Ovary (tissue), 9 donors: ENCODE measurements around the gene AMBP. TPM values are rescaled to one million over a fixed set of nuclear protein-coding genes. Genes with fewer than 3 reads are reported as not detected.

Experiments
- DNase-seq, 5 donors: peaks; one replicate each; pipeline ENCODE4 v3.0.0-alpha.2; 2019 to 2020
- H3K27ac ChIP-seq, 2 donors: fragments of 200-600 bp; one replicate each; pipeline versions ENCODE4 v1.5.1 to v1.8.0; 2019 to 2022
- H3K27me3 ChIP-seq: fragments of 200-600 bp; one replicate; pipeline ENCODE4 v1.8.0; 2022
- H3K36me3 ChIP-seq: fragments of 200-600 bp; sonication (generic); one replicate; pipeline ENCODE4 v1.5.1; 2019
- H3K4me1 ChIP-seq: one replicate; pipeline ENCODE4 v1.8.1; 2013; ENCODE audit warnings: mild to moderate bottlenecking, moderate library complexity; ENCODE audit not compliant: insufficient read depth
- H3K4me3 ChIP-seq: fragments of 200-600 bp; sonication (generic); one replicate; pipeline ENCODE4 v1.5.1; 2017
- H3K9me3 ChIP-seq, 2 donors: fragments of 200-600 bp in 1 of 2; sonication (generic) in 1 of 2; one replicate each; pipeline versions ENCODE4 v1.5.1 to v1.8.1; 2013 to 2019; ENCODE audit warnings: mild to moderate bottlenecking in 1 of 2, moderate library complexity in 1 of 2
- CTCF ChIP-seq, 3 donors: fragments of 450-650 bp in 2 of 3; fragments of 200-600 bp in 1 of 3; IDR thresholded peaks; one replicate each; pipeline versions ENCODE4 v1.5.1 to v1.8.0; 2016 to 2022; ENCODE audit warnings: antibody characterized with exemption in 3 of 3, mild to moderate bottlenecking in 1 of 3
- EP300 ChIP-seq: sonication (generic); formaldehyde crosslinking; IDR thresholded peaks from one replicate; pipeline ENCODE4 v1.6.1; 2017; ENCODE audit warnings: antibody characterized with exemption
- POLR2A ChIP-seq: fragments of 450-650 bp; IDR thresholded peaks from one replicate; pipeline ENCODE4 v1.6.1; 2017; ENCODE audit warnings: antibody characterized with exemption, mild to moderate bottlenecking, moderate library complexity
- WGBS, 3 donors: extraction: QIAGEN DNeasy Blood & Tissue Kit in 1 of 3; methylation state at CpG; one replicate each; pipeline versions ENCODE4 v1.1.5 to v1.1.7; 2013 to 2017; 5-methylcytosine and 5-hydroxymethylcytosine counted together
- intact Hi-C, 4 donors: fragments of 100-400 bp; cut with DNase I; formaldehyde crosslinking; loops; one replicate each; pipeline versions ENCODE4 v1.11.0 to v1.15.1; 2022 to 2023
- polyA plus RNA-seq, 2 donors: library from polyadenylated mRNA; stranded (reverse); fragments of 200-250 nt in 1 of 2; fragments of 350-450 nt in 1 of 2; fragmentation: Illumina TruSeq in 1 of 2; extraction: RNeasy Lipid Tissue Mini Kit (QIAGEN cat#74804) in 1 of 2; gene quantifications; one replicate each; pipeline ENCODE4 v1.2.3, GENCODE V29; 2013 to 2014
- total RNA-seq, 7 donors: library from RNA; depleted of rRNA in 2 of 7; stranded (reverse); fragments of >200 nt in 2 of 7; fragmentation: NEBNext Ultra II Directional in 3 of 7; extraction: Animal tissue kit (Norgen Biotek cat#: 25700) in 3 of 7; gene quantifications; one replicate each; pipeline versions ENCODE4 v1.1.0 to v1.2.4, GENCODE V29; 2016 to 2023
- donor health status: DM: no; HTN: no; CAD: no; lungs with moderate emphysema.
- donor health status: DM: no; HTN: no; CAD: no.
- donor health status: Bipolar disorder and iron deficiency.
- donor health status: DM: yes; HTN: yes; CAD: no.
- donor health status: DM: no; HTN: no; CAD: no.
- donor health status: DM: yes; HTN: yes; CAD: no.

The AMBP gene
- total and polyA plus RNA-seq, 9 donors: 0.15 to 3.9 (median 0.62) TPM; not detected in 3

- Histone ChIP-seq H3K27ac (no peak overlapping the region), H3K4me3 (no peak overlapping the region), H3K4me1 (no peaks in the 10 kb centered on the region), H3K9me3 (no peaks in the 10 kb centered on the region), H3K27me3 (no peaks in the 10 kb centered on the region), H3K36me3 (no peaks in the 10 kb centered on the region)
- TF ChIP-seq POLR2A (no peak), EP300 (no peak), CTCF (IDR thresholded peaks at IDR 0.05) (no peak)
- WGBS, 3 donors: 77 to 79% (median 78%) methylated on average over 7 of the region's 7 CpGs
- DNase-seq: no peak
- intact Hi-C loops: no loop called here
Observed at GRCh38 chr9:114078781-114079156, 669 bp upstream of the AMBP start.

- H3K4me3 ChIP-seq: no peak overlapping the region
- WGBS, 3 donors: 72 to 75% (median 73%) methylated on average over 7 of the region's 7 CpGs
- no peaks in the 10 kb centered on the region for H3K27me3 ChIP-seq
- intact Hi-C loops: no loop called here
- no peaks in the 10 kb centered on the region for H3K4me1 ChIP-seq
- no peak for DNase-seq
- H3K27ac ChIP-seq: no peak overlapping the region
- no peaks in the 10 kb centered on the region for H3K9me3 ChIP-seq
- H3K36me3 ChIP-seq: no peaks in the 10 kb centered on the region
- TF ChIP-seq CTCF (IDR thresholded peaks at IDR 0.05) (no peak), POLR2A (no peak), EP300 (no peak)
Observed at GRCh38 chr9:114077162-114077837, 800 bp downstream of the AMBP start.

GRCh38 chr9:114076237-114077161 lies 1.6 kb downstream of the AMBP start:
- intact Hi-C loops: no loop called here
- no peaks in the 10 kb centered on the region for H3K36me3 ChIP-seq
- H3K27me3 ChIP-seq: no peaks in the 10 kb centered on the region
- no peak for DNase-seq
- H3K27ac ChIP-seq: no peak overlapping the region
- TF ChIP-seq EP300: no peak
- no peak for TF ChIP-seq CTCF (IDR thresholded peaks at IDR 0.05)
- TF ChIP-seq POLR2A: no peak
- no peaks in the 10 kb centered on the region for H3K9me3 ChIP-seq
- H3K4me1 ChIP-seq: no peaks in the 10 kb centered on the region
- no peak overlapping the region for H3K4me3 ChIP-seq
- WGBS, 3 donors: 77 to 80% (median 79%) methylated on average over 13 to 14 of the region's 14 CpGs

GRCh38 chr9:114075602-114076001 lies 2.5 kb downstream of the AMBP start:
- H3K27me3 ChIP-seq: no peaks in the 10 kb centered on the region
- no peak for TF ChIP-seq POLR2A
- no peak for TF ChIP-seq CTCF (IDR thresholded peaks at IDR 0.05)
- TF ChIP-seq EP300: no peak
- intact Hi-C loops: no loop called here
- H3K4me3 ChIP-seq: no peak overlapping the region
- no peaks in the 10 kb centered on the region for H3K9me3 ChIP-seq
- 64 to 81% (median 70%) methylated on average over 4 of the region's 4 CpGs for WGBS, 3 donors
- no peak for DNase-seq
- no peak overlapping the region for H3K27ac ChIP-seq
- no peaks in the 10 kb centered on the region for H3K36me3 ChIP-seq
- H3K4me1 ChIP-seq: no peaks in the 10 kb centered on the region
